ENCODE measurements around the gene PHYHIPL.

Gene PHYHIPL

DNA sequence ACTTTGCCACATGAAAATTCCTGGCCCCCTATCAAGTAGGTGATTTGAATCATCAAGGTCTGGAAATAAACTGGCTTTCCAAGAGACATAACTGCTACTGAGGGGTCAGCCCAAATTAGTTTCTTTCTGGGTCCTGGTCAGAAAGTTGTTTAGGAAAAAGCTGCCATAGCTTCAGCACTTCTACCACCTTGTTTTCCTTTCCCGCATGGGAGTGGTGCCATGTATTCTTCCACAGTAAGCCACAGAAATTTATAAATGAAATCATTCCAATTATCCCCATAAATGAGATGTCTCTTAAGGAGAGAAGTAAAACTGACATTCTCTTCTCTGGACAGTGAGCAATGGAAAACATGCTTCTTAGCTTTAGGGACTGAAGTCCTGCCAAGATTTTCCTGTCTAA, 80.8 kb downstream of the PHYHIPL start:
- no peak for DNase-seq (ENCODE audit: low read depth in 2 of 2)

DNA sequence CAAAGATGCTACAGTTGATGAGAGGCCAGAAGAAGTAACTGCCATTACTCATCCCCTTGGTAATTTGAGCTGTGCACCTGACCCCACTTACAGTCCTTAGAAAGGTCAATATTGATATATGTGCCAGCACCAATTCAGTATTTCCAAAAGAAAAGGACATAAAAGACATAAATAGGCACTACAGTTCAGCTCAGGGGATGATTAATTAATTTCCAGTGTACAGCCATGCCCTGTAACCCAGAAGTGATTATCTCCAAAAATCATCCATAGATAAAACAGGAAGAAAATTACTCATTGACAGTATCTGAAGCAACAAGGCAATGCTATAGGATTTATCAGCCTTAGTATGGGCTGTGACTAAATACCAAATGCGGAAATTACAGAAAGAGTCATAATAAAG, 82.4 kb downstream of the PHYHIPL start:
- DNase-seq (ENCODE audit: low read depth in 2 of 2): no peak

DNA sequence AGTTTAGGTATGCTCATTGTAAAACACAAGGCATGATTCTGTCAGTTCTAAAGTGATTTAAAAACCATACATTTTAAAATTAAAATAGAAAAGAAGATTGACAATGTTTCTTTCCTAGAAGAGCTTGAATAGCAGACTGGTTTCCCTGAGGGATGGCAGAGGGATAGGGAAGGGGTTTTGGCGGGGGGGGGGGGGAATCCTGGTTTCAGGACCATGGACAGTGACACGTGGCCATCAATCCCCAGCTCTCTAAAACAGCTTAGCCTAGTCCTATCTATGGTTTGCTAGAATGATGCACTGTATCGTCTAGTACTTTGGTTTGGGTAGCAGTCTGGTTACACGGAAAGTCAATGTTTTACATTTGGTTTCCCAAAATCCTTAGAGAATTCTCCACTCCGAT, 88.7 kb downstream of the PHYHIPL start:
- DNase-seq (ENCODE audit: low read depth in 2 of 2): no peak

DNA sequence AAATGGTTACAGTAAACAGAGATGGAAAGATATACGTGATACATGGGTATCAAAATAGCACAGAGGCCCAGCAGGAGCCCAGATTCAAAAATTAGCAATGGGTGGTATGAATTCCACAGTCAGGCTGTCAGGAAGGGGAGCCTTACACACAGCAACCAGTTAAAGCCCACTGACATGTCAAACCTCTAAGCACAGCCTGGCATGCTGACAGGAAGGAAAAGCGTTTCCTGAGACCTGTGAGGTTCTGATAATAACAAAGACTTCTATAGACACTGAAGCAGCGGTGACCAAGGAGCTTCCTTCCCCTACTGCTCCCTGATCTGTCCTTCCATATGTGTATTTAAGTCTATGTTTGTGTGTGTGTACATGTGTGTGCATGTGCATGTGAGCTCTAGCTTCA, 89.9 kb downstream of the PHYHIPL start:
- no peak for DNase-seq (ENCODE audit: low read depth in 2 of 2)

DNA sequence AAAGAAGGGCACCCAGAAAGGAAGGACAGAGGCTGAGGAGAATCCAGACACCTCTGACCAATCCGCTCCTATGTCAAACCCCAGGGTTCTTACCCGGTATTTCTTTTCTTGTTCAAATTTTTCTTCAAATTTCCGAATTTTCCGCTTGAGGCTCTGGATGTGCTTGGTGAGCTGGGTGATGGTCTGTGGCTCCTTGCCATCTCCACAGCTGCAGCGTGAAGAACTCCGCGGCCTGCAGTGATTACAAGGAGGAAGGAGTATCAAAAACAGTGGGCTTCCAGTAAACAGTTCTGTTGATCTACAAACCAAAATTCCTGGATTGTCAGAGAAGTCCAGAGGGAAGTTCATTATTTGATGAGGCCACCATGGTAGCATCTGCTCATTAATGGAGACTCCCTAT, 92.0 kb downstream of the PHYHIPL start:
- no peak for DNase-seq (ENCODE audit: low read depth in 2 of 2)

DNA sequence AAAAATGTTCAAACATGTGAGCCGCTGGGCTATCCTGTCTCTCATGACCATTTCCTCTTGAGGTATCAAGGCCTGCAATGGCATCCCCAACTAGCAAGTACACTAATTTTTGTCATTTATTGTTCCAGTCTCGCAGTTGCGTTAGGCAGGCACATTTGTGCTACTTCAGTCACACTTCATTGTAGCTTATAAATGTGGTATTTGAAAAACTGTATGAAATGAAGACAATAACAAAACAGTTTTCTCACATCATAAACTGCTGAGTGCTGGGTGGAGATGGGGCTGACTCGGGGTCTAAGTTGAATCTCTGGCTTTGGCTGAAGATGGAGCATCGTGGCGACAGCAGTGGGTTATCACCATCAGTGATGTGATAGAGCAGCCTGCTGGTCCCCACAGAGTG, 93.2 kb downstream of the PHYHIPL start:
- DNase-seq (ENCODE audit: low read depth in 2 of 2): no peak

DNA sequence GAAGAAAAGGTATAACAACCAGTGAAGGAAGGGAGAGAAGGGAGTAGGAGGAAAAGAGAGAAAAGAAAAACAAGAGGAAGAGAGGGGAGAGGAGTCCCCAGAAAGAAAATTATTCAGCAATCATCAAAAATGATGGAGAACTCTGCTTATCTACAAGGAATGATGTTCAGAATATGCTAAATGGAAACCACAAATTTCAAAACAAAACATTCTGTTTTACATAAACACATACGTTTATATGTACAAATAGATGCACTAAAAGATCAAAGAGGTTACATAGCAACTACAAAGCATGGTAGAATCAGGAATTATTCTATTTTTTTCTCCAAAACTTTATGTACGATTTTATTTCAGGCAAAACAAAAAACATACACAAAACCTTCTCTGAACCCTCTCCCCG, 94.0 kb downstream of the PHYHIPL start:
- no peak for DNase-seq (ENCODE audit: low read depth in 2 of 2)

DNA sequence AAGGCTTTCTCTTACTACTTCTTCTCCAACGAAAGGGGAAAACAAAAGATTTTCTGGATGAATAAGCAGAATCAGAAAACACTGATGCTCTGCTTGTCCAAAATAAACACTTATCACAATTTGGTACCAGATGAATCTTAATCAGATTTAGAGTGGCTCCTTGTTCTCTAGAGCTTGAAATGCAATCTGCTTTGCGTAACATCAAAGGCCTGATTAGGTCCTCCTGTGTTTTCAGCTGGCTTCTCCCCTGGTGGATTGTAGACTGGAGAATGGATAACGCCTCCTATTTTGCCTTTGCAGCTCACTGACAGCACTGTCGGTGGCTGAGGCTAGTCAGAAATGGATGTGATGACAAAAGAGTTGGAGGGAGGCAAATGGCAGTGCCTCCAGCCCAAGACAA, 94.7 kb downstream of the PHYHIPL start:
- no peak for DNase-seq (ENCODE audit: low read depth in 2 of 2)

DNA sequence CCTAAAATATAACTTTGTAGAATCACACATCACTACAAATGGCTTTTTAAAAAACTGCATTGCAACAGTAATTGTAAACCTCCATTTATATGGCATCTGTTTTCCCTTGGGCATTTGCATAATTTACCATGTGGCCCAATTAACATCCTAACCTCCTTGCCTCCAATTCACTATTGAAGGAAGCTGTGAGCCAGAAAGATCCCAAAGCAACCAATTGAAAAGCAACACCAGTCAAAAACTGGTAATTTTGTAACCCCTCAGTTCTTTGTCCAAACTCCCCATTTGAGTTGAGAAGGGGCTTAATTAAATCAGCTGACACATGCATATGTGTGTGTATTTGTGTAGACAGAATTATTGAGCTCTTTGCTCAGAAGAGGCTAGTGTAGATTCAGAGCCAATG, 95.6 kb downstream of the PHYHIPL start:
- no peak for DNase-seq (ENCODE audit: low read depth in 2 of 2)

DNA sequence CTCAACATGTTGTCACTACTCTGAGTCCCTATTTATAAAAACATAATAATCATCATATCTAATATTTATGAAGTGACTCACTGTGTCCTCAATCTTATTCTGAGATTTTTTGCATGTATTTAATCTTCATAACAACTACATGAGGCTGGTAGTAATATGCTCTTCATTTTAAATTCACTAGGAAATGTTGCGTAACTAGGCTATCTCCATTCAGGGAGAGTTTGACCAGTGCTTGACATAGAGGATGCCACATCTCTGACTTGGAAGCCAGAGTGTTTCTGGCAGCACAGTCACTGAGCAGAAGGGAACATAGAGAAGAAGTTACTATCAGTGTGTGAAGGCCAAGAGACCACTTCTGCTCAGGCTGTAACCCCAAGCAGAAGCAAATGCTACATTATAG, 97.0 kb downstream of the PHYHIPL start:
- DNase-seq (ENCODE audit: low read depth in 2 of 2): no peak

DNA sequence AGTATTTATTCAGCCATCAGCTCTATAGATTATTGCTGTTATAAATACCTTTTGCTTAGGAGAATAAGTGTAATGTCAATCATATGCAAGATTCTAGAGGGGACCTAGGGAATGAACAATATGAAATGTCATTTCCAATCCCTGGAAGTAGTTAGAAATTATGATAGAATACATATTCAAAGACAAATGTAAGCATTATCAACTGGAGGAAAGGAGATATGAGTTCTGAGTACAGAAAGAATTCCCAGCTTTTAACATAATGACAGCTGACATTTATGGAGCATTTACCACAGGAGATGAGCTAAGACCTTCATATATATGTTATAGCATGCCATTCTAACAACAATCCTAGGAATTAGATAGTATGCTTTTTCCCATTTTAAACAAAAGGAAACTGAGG, 99.7 kb downstream of the PHYHIPL start:
- DNase-seq (ENCODE audit: low read depth in 2 of 2): no peak

DNA sequence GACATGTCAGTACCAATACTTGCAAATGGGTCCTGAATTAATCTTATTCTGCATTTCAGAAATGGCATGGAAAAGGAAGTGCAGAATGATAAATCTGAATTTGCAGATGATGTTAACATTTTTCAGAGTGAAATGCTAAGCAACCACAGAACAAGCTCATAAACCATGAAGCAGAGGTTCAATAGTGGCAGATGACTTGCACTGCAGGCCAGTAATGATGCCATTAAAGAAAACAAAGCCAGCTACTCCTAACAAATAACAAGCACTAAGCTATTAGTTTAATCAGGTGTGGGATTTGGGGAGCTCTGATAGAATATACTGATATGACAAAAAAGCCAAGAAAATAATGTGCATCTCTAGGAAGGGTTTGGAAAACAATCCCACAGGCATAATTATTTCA, 100.5 kb downstream of the PHYHIPL start:
- DNase-seq (ENCODE audit: low read depth in 2 of 2): no peak

DNA sequence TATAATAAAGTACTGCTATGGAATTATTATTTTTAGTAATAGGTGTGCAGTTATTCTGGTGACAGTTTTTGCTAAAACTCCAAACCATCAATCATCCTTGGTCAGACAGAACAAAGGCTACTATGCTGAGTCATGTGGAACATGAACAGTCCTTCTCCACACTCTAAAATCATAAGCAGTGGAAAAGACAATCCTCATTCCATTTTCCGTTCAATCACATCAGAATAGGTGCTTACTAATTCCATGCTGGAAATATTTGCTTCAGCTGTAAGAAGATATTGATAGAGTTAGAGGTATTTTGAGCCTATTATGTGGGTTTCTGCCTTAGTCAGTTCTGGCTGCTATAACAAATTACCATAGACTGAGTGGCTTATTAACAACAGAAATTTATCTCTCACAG, 103.0 kb downstream of the PHYHIPL start:
- DNase-seq (ENCODE audit: low read depth in 2 of 2): no peak

DNA sequence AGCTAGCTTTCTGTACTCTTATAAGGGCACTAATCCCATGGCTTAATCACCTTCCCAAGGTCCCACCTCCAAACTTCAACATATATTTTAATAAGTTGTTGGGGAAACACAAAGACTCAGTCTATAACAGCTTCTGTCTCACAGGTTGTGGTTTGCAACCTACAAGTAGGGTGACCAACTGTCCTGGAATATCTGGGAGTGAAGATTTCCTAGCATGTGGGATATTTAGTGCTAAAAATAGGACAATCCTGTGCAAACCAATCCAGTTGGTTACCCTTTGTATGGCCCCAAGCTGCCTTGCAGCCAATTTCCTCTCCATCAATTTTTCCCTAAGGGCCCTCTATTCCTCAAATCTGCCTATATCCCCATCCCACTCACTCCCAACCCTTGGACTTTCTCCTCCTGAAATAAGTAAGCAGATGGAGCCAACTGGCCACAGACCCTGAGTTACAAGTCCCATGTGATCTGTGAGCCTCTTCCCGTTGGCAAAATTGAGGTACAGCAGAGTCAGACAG, 103.6 kb downstream of the PHYHIPL start:
- DNase-seq (ENCODE audit: low read depth in 2 of 2): no peak

DNA sequence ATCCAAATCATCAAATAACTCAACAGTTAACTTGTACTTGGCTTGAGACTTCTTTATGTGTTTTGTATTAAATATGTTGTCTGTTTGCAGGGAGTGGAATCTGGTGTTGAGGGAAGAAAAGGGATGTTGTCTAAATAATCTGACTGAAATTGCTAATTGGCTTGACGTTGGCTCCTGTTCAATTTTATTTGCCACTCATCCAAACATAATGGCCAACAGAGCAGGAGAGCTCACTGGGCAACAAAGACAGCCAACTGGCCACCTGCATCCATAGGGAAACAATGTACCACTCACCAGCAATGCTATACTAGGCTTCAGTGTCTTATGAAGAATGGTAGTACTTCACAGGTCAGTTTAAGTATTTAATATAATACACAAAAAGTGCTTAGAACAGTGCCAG, 105.4 kb downstream of the PHYHIPL start:
- DNase-seq (ENCODE audit: low read depth in 2 of 2): no peak

DNA sequence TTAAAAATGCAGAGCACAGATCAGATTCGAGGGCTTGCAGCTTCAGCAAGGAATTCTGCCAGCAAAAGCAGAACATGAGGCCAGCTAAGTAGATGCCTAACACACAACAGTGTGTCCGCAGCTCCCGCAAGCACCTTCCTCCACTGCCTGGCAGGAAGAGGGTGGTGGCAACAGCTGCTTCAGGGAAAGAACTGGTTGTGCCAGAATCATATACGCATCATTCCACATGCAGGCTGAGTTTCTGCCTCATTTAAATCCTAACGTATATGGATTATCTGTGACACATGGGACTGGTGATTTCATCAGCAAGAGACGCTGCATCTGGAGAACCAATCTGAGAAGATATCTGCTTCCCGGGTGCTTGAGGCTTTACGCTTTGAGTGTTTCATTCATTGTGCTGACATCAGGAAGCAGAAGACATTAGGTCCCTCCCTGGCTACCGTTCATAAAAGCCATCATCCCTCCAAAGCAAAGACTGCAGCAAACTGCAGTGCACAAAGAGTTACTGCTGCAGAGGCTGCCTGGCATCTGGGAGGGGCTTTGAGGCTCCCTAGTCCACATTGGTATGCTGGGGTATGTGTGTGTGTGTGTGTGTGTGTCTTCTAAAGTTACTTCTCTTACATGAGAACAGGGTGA, 107.1 kb downstream of the PHYHIPL start:
- DNase-seq (ENCODE audit: low read depth in 2 of 2): no peak

DNA sequence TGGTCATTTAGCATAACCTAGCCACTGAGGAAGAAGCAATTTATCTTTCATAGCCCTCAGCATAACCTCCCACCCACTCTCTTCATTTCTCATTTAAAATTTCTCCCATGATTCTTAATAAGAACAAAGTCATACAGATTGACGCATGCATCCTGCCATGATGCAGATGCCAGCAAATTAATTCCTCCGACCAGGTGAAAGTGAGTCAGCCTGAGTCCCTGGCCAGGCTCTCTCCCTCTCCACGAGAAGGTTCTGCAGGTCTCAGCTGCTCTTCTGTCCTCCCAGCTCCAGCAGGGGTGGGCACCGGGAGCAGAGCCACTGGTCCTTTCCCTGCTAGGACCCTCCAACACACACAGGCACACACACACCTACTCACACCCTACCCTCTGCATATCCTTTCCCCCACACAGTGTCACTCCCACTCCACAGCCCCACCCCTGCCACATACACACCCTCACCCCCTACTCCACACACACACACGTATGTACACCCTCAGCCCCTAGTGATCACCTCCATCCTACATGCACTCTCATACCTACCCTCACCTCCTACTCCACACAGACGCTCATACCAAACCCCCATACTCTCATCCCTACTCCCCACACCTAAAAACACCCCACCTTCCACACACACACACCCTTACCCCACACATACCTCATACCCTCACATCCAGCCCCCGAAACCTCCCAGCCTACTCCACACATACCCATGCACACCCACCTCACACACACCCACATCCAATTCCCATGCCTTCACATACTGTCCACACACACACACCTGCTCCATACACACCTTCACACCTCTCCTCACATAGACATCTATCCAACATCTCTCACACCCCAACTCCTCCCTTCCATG, 107.9 kb downstream of the PHYHIPL start:
- no peak for DNase-seq (ENCODE audit: low read depth in 2 of 2)

DNA sequence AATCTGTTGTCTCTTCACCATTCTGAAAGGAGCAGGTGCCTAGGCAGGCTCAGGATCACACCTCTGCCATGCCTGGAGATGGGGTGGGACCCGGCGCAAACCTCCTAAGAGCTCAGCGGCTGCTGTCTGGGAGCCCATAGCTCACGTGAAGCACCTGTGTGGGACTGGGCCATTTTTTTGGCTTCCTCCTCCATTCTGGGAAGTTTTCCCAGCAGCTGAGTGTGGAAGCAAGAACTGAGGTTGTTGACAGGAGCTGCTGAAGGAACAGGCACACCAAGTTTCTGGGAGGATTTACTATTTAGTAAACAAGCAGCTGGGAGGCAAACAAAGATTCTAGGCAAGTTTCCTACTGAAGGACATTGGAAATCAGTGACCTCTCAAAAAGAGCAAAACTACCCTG, 108.6 kb downstream of the PHYHIPL start:
- no peak for DNase-seq (ENCODE audit: low read depth in 2 of 2)

DNA sequence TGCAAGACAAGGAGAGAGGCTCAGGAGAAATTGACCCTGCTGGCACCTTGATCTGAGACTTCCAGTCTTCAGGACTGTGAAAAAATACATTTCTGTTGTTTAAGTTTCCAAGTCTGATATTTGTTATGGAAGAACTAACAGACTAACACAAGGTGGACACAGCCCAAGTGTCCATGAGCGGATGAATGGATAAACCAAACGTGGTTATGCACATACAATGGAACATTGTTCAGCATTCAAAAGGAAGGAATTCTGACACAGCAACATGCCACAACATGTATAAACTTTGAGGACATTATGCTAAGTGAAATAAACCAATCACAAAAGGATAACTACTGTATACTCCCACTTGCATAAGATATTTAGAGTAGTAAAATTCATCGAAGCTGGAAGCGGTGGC, 109.4 kb downstream of the PHYHIPL start:
- DNase-seq (ENCODE audit: low read depth in 2 of 2): no peak

DNA sequence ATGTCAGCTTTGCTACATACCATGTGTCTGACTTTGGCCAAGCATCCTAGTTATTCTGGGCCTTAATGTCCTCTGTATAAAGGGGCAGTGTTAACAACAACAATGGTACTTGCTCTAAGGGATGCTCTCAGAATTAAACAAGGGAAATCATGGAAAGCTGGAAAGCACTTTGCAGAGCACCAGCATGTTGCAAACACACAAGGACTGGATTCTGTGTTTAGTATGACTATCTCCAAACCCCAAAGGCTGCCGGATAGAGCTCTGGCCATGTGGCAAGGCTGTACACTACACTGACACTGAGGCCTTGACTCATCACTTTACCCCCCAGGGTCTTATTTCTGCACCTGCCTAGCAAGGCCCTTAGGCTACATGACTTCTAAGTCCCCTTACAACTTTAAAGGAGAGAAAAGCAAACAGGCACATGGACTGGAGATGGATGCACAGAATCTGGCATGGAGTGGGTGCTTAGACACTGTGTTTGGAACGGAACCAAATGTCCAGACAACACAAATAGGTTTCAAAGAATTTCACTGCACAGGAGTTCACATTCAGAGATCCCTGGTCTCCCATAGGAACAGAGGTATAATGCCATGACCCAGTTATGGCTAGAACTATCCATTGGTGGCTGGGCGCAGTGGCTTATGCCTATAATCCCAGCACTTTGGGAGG, 111.3 kb downstream of the PHYHIPL start:
- no peak for DNase-seq (ENCODE audit: low read depth in 2 of 2)

DNA sequence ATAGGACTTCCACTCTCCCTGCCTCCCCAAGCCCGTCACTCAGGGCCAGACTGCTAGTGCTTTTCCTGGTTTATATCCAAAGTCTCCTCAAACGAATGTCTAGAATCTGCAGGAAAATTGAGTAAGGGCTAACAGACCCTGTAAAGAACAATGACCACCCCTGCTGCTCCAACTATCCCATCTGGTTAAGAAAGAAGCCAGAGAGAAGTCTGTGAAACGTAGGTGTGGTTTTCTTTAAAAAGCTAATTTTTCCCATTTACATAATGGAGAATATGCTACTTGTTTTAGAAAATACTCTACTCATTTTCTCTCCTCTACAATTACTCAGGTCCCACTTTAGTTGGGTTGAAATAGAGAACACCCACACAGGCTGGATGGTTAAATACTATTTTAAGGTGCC, 113.4 kb downstream of the PHYHIPL start:
- DNase-seq (ENCODE audit: low read depth in 2 of 2): no peak

DNA sequence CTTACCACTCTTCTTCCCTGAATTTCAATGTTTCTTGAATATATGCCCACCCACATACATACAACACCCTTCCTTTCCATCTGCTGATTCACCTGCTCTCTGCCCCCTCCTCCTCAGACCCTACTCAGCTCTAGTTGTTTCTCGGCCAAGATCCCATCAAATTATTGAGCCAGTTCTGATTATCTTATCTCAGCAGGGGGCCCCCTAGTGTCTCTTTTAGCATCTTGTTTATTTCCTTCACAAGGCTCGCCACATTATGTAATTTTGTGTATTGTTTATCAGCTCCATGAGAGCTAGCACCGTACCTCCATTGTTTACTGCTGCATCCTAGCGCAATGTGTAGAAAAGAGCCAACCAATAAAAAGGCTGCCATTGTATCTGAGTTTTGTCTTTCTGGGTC, 114.0 kb downstream of the PHYHIPL start:
- no peak for DNase-seq (ENCODE audit: low read depth in 2 of 2)

Measured in stimulated activated CD8-positive, alpha-beta memory T cell treated with anti-CD3 and anti-CD28 coated beads, Interleukin-7, amount 100 ng/mL, for 4 hours (primary cell).